HEK293 (cell line): Measurements from ENCODE around the gene SENP1.

Experiments
- CTCF ChIA-PET: fragments of 350-600 bp; formaldehyde crosslinking; extraction: SDS; loops from one replicate; lab custom pipeline; 2021; ENCODE audit warnings: antibody characterized with exemption; lab: Yijun Ruan, JAX
- POLR2A ChIA-PET: fragments of 300-600 bp; formaldehyde crosslinking; extraction: SDS; loops from one replicate; lab custom pipeline; 2020; ENCODE audit warnings: antibody characterized with exemption, inconsistent platforms; lab: Yijun Ruan, JAX
- H3K27ac ChIP-seq: fragments of 200-500 bp; sonication (Bioruptor generic); 2 replicates; pipeline ENCODE4 v1.5.1; 2014; ENCODE audit warnings: low read depth, low read length, control low read depth, inconsistent platforms; ENCODE audit errors: extremely low read depth
- H3K36me3 ChIP-seq, 2 experiments: fragments of 200-500 bp in 1 of 2; sonication (Bioruptor generic) in 1 of 2; 1 replicate in 1 of 2; 2 replicates in 1 of 2; pipeline ENCODE4 v1.5.1; 2014 to 2017; ENCODE audit warnings: inconsistent platforms in 2 of 2, low read length in 2 of 2; ENCODE audit not compliant: control insufficient read depth in 2 of 2, insufficient read depth in 1 of 2
- H3K4me1 ChIP-seq: fragments of 200-500 bp; sonication (Bioruptor generic); 2 replicates; pipeline ENCODE4 v1.5.1; 2014; ENCODE audit warnings: mild to moderate bottlenecking, low read length, inconsistent platforms; ENCODE audit not compliant: control insufficient read depth, insufficient read depth
- H3K4me3 ChIP-seq: 2 replicates; pipeline ENCODE4 v1.5.1; 2011; ENCODE audit warnings: low read depth, mild to moderate bottlenecking, control low read depth, low read length, moderate library complexity
- H3K9me3 ChIP-seq: fragments of 200-500 bp; sonication (Bioruptor generic); 2 replicates; pipeline ENCODE4 v1.5.1; 2014; ENCODE audit warnings: low read depth, low read length, inconsistent platforms; ENCODE audit not compliant: control insufficient read depth, insufficient read depth
- BCL11B ChIP-seq: fragments of 450-650 bp; formaldehyde crosslinking; IDR thresholded peaks from 2 replicates; pipeline ENCODE4 v1.5.1; 2016; ENCODE audit warnings: low read depth, missing biosample characterization, missing genetic modification characterization
- EGR2 ChIP-seq: fragments of 450-650 bp; formaldehyde crosslinking; IDR thresholded peaks from 2 replicates; pipeline ENCODE4 v1.5.1; 2016; ENCODE audit warnings: low read depth, missing biosample characterization, missing genetic modification characterization
- KLF1 ChIP-seq: fragments of 450-650 bp; formaldehyde crosslinking; IDR thresholded peaks from 2 replicates; pipeline ENCODE4 v1.5.1; 2016; ENCODE audit warnings: missing biosample characterization, missing genetic modification characterization
- KLF10 ChIP-seq: fragments of 450-650 bp; IDR thresholded peaks from 2 replicates; pipeline ENCODE4 v1.5.1; 2018; ENCODE audit warnings: missing biosample characterization, mild to moderate bottlenecking, missing genetic modification characterization
- KLF9 ChIP-seq: fragments of 450-650 bp; formaldehyde crosslinking; IDR thresholded peaks from 2 replicates; pipeline ENCODE4 v1.5.1; 2016; ENCODE audit warnings: missing biosample characterization, missing genetic modification characterization, low read depth
- MEIS1 ChIP-seq: sonication (generic); formaldehyde crosslinking; IDR thresholded peaks from 2 replicates; pipeline ENCODE4 v1.8.1; 2022; ENCODE audit warnings: missing genetic modification reagents, mild to moderate bottlenecking, borderline replicate concordance
- OVOL3 ChIP-seq: fragments of 450-650 bp; formaldehyde crosslinking; IDR thresholded peaks from 2 replicates; pipeline ENCODE4 v1.5.1; 2016; ENCODE audit warnings: missing biosample characterization, missing genetic modification characterization
- SP7 ChIP-seq: fragments of 450-650 bp; formaldehyde crosslinking; IDR thresholded peaks from 2 replicates; pipeline ENCODE4 v1.5.1; 2016; ENCODE audit warnings: missing biosample characterization, missing genetic modification characterization
- ZBTB10 ChIP-seq: fragments of 450-650 bp; formaldehyde crosslinking; IDR thresholded peaks from 2 replicates; pipeline ENCODE4 v1.5.1; 2016; ENCODE audit warnings: missing biosample characterization, missing genetic modification characterization
- ZBTB8A ChIP-seq: fragments of 450-650 bp; formaldehyde crosslinking; IDR thresholded peaks from 2 replicates; pipeline ENCODE4 v1.5.1; 2016; ENCODE audit warnings: missing biosample characterization, missing genetic modification characterization
- ZEB2 ChIP-seq: fragments of 450-650 bp; formaldehyde crosslinking; IDR thresholded peaks from 2 replicates; pipeline ENCODE4 v1.5.1; 2016; ENCODE audit warnings: missing biosample characterization, missing genetic modification characterization
- ZNF121 ChIP-seq: fragments of 450-650 bp; formaldehyde crosslinking; IDR thresholded peaks from 2 replicates; pipeline ENCODE4 v1.5.1; 2016; ENCODE audit warnings: missing biosample characterization, missing genetic modification characterization
- ZNF16 ChIP-seq: fragments of 450-650 bp; formaldehyde crosslinking; IDR thresholded peaks from 2 replicates; pipeline ENCODE4 v1.5.1; 2016; ENCODE audit warnings: low read depth, missing biosample characterization, missing genetic modification characterization
- ZNF174 ChIP-seq: fragments of 450-650 bp; formaldehyde crosslinking; IDR thresholded peaks from 2 replicates; pipeline ENCODE4 v1.5.0; 2017; ENCODE audit warnings: missing biosample characterization, mild to moderate bottlenecking, missing genetic modification characterization
- ZNF214 ChIP-seq: fragments of 450-650 bp; formaldehyde crosslinking; IDR thresholded peaks from 2 replicates; pipeline ENCODE4 v1.5.1; 2017; ENCODE audit warnings: missing biosample characterization, mild to moderate bottlenecking, missing genetic modification characterization, borderline replicate concordance
- ZNF221 ChIP-seq: fragments of 450-650 bp; formaldehyde crosslinking; IDR thresholded peaks from 2 replicates; pipeline ENCODE4 v1.5.1; 2017; ENCODE audit warnings: missing biosample characterization, missing genetic modification characterization, borderline replicate concordance
- ZNF24 ChIP-seq: fragments of 450-650 bp; formaldehyde crosslinking; IDR thresholded peaks from 2 replicates; pipeline ENCODE4 v1.5.1; 2016; ENCODE audit warnings: missing biosample characterization, missing genetic modification characterization
- ZNF274 ChIP-seq, 2 experiments: fragments of 200-500 bp in 1 of 2; fragments of 450-650 bp in 1 of 2; sonication (Bioruptor generic) in 1 of 2; formaldehyde crosslinking in 1 of 2; IDR thresholded peaks; 2 replicates each; pipeline versions ENCODE4 v1.5.1 to v1.6.1; 2014 to 2016; ENCODE audit warnings: borderline replicate concordance in 1 of 2, inconsistent platforms in 1 of 2, low read length in 1 of 2, missing biosample characterization in 1 of 2, missing genetic modification characterization in 1 of 2
- ZNF324 ChIP-seq: fragments of 450-650 bp; formaldehyde crosslinking; IDR thresholded peaks from 2 replicates; pipeline ENCODE4 v1.5.1; 2016; ENCODE audit warnings: missing biosample characterization, missing genetic modification characterization
- ZNF354C ChIP-seq: fragments of 450-650 bp; formaldehyde crosslinking; IDR thresholded peaks from 2 replicates; pipeline ENCODE4 v1.5.1; 2016; ENCODE audit warnings: missing biosample characterization, missing genetic modification characterization, low read depth, borderline replicate concordance
- ZNF37A ChIP-seq: fragments of 450-650 bp; IDR thresholded peaks from 2 replicates; pipeline ENCODE4 v1.5.1; 2018; ENCODE audit warnings: missing biosample characterization, missing genetic modification characterization
- ZNF510 ChIP-seq: fragments of 450-650 bp; formaldehyde crosslinking; IDR thresholded peaks from 2 replicates; pipeline ENCODE4 v1.5.1; 2018; ENCODE audit warnings: mild to moderate bottlenecking, missing genetic modification characterization, missing biosample characterization; ENCODE audit not compliant: insufficient replicate concordance
- ZNF513 ChIP-seq: fragments of 450-650 bp; IDR thresholded peaks from 2 replicates; pipeline ENCODE4 v1.5.1; 2018; ENCODE audit warnings: missing biosample characterization, missing genetic modification characterization
- ZNF544 ChIP-seq: fragments of 450-650 bp; formaldehyde crosslinking; IDR thresholded peaks from 2 replicates; pipeline ENCODE4 v1.5.0; 2017; ENCODE audit warnings: missing biosample characterization, missing genetic modification characterization
- ZNF626 ChIP-seq: fragments of 450-650 bp; sonication (Bioruptor Pico); formaldehyde crosslinking; IDR thresholded peaks from 2 replicates; pipeline ENCODE4 v1.5.1; 2018; ENCODE audit warnings: missing biosample characterization, missing genetic modification characterization, inconsistent platforms
- ZNF629 ChIP-seq: fragments of 450-650 bp; formaldehyde crosslinking; IDR thresholded peaks from 2 replicates; pipeline ENCODE4 v1.5.1; 2017; ENCODE audit warnings: missing biosample characterization, missing genetic modification characterization
- ZNF645 ChIP-seq: fragments of 450-650 bp; formaldehyde crosslinking; IDR thresholded peaks from 2 replicates; pipeline ENCODE4; 2016; ENCODE audit warnings: missing biosample characterization, missing genetic modification characterization
- ZNF658 ChIP-seq: fragments of 450-650 bp; formaldehyde crosslinking; IDR thresholded peaks from 2 replicates; pipeline ENCODE4; 2016; ENCODE audit warnings: missing biosample characterization, missing genetic modification characterization
- ZNF660 ChIP-seq: fragments of 450-650 bp; IDR thresholded peaks from 2 replicates; pipeline ENCODE4 v1.5.1; 2018; ENCODE audit warnings: missing biosample characterization, mild to moderate bottlenecking, missing genetic modification characterization
- ZNF777 ChIP-seq: fragments of 450-650 bp; formaldehyde crosslinking; IDR thresholded peaks from 2 replicates; pipeline ENCODE4 v1.5.1; 2017; ENCODE audit warnings: missing biosample characterization, missing genetic modification characterization, borderline replicate concordance
- ZSCAN16 ChIP-seq: fragments of 450-650 bp; formaldehyde crosslinking; IDR thresholded peaks from 2 replicates; pipeline ENCODE4 v1.5.1; 2016; ENCODE audit warnings: missing biosample characterization, missing genetic modification characterization

Gene SENP1

GRCh38 chr12:48070033-48070432, 35.8 kb downstream of the SENP1 start (continued):
- TF ChIP-seq ZNF221 = no peak
- TF ChIP-seq ZNF24 = no peak
- no peak for TF ChIP-seq SP7
- TF ChIP-seq ZNF16 = no peak

- H3K9me3 ChIP-seq = no peaks in the 10 kb centered on the region
- H3K4me3 ChIP-seq = no peak overlapping the region
- CTCF ChIA-PET = no interaction called here
- no peak overlapping the region for H3K27ac ChIP-seq
- peaks cover 69 to 73% of the 10 kb centered on the region in 2 experiments for H3K36me3 ChIP-seq
- POLR2A ChIA-PET = interaction anchor here (0.7 kb wide), 1 partner anchor 14 kb away, joined by 3 read pairs; no protein-coding TSS in a partner anchor
- no peaks in the 10 kb centered on the region for H3K4me1 ChIP-seq
- TF ChIP-seq ZNF645 (tag by site-specific recombination) = no peak
- TF ChIP-seq ZNF174 (tag by site-specific recombination) = no peak
- no peak for TF ChIP-seq ZNF626 (tag by site-specific recombination)
- TF ChIP-seq KLF10 (tag by site-specific recombination) = no peak
- TF ChIP-seq ZNF214 (tag by site-specific recombination) = no peak
- TF ChIP-seq ZBTB10 (tag by site-specific recombination) = no peak
- no peak for TF ChIP-seq ZNF544 (tag by site-specific recombination)
- no peak for TF ChIP-seq KLF9
- no peak for TF ChIP-seq ZBTB8A
- no peak for TF ChIP-seq KLF1 (tag by site-specific recombination)
- no peak for TF ChIP-seq ZNF324
- no peak for TF ChIP-seq MEIS1 (CRISPR knock-in tag)
- TF ChIP-seq BCL11B (tag by site-specific recombination) = no peak
- no peak for TF ChIP-seq OVOL3 (tag by site-specific recombination)
- no peak for TF ChIP-seq ZNF658 (tag by site-specific recombination)
- TF ChIP-seq ZNF121 = no peak
Observed at GRCh38 chr12:48069241-48069640, 36.6 kb downstream of the SENP1 start.

GRCh38 chr12:48068457-48068856, 37.4 kb downstream of the SENP1 start:
- peaks cover 72 to 73% of the 10 kb centered on the region in 2 experiments for H3K36me3 ChIP-seq
- no peaks in the 10 kb centered on the region for H3K9me3 ChIP-seq
- no peak overlapping the region for H3K4me3 ChIP-seq
- POLR2A ChIA-PET = no interaction called here
- CTCF ChIA-PET = no interaction called here
- H3K4me1 ChIP-seq = no peaks in the 10 kb centered on the region
- no peak overlapping the region for H3K27ac ChIP-seq
- TF ChIP-seq ZSCAN16 (no peak), ZNF777 (no peak), ZNF37A (no peak), ZNF274 (IDR thresholded peaks at IDR 0.05; ENCODE audit: low read length) (no peak), ZNF274 (tag by site-specific recombination; IDR thresholded peaks at IDR 0.05; ENCODE audit: borderline replicate concordance) (no peak), EGR2 (tag by site-specific recombination) (no peak), ZNF354C (tag by site-specific recombination) (no peak), ZNF660 (tag by site-specific recombination) (no peak), ZNF513 (tag by site-specific recombination) (no peak), ZEB2 (tag by site-specific recombination) (no peak), ZNF629 (no peak), ZNF510 (no peak)
